ENCODE results near the gene ZBTB18. TPM values are rescaled to one million over a fixed set of nuclear protein-coding genes. Genes with fewer than 3 reads are reported as not detected.

The ZBTB18 gene
- total and polyA plus RNA-seq, 2 donors (not counting 1 experiment from before 2014, with no cell fraction given) = 38.4 to 130 TPM

GRCh38 chr1:244048256-244049161 lies 2.6 kb upstream of the ZBTB18 start:
- H4K20me1 ChIP-seq (ENCODE audit: control insufficient read depth, insufficient read depth, low read length, poor library complexity, severe bottlenecking) = peaks cover 4% of the 10 kb centered on the region
- H3K4me1 Mint-ChIP-seq = peaks cover 19% of the 10 kb centered on the region
- intact Hi-C loops (cut with micrococcal nuclease) = loop anchor here (1.0 to 10.0 kb wide), 7 partner anchors 27 to 793 kb away; partner anchors contain the start of genes CEP170, COX20 and DESI2
- H3K9me3 Mint-ChIP-seq (ENCODE audit: insufficient read depth) = no peaks in the 10 kb centered on the region
- peaks cover 41% of the 10 kb centered on the region for H3K79me2 ChIP-seq (ENCODE audit: control insufficient read depth, insufficient read depth, low read length)
- no peak overlapping the region for H3K9ac ChIP-seq (ENCODE audit: low read length)
- peak overlapping the region in 3 of 5 experiments; percentile 71 to 91 (median 80) for H3K4me3 ChIP-seq (ENCODE audit: control extremely low read depth in 1 of 5, extremely low read depth in 1 of 5, insufficient read depth in 1 of 5, low read depth in 2 of 5, low read length in 4 of 5)
- no peaks in the 10 kb centered on the region for H3K27me3 ChIP-seq (replicated peaks in 1 of 4; ENCODE audit: control extremely low read depth in 1 of 4, control insufficient read depth in 3 of 4, insufficient read depth in 4 of 4, low read length in 3 of 4)
- ATAC-seq (ENCODE audit: low read depth) (peak; percentile 75), DNase-seq (peak; percentile 99)
- no peak overlapping the region for H2AFZ ChIP-seq (ENCODE audit: insufficient read depth, low read depth, low read length, poor library complexity, severe bottlenecking)
- CTCF ChIA-PET = interaction anchor here (1.1 to 2.4 kb wide), 4 partner anchors 26 to 225 kb away, joined by 3 to 9 read pairs (median 6); no protein-coding TSS in a partner anchor
- H3K4me3 Mint-ChIP-seq = peak overlapping the region; percentile 94
- H3K27ac ChIP-seq (ENCODE audit: low read length in 2 of 2) = peak overlapping the region in 1 of 2 donors; percentile 99
- H3K4me1 ChIP-seq (ENCODE audit: control insufficient read depth in 2 of 2, insufficient read depth in 2 of 2, low read length in 2 of 2) = peaks cover 31 to 44% of the 10 kb centered on the region in 2 donors
- WGBS (ENCODE audit: insufficient coverage) = under 1% methylated on average over 50 of the region's 109 CpGs
- H3K27ac Mint-ChIP-seq = peak overlapping the region; percentile 99
- no peaks in the 10 kb centered on the region for H3K36me3 ChIP-seq (replicated peaks in 1 of 2; ENCODE audit: control extremely low read depth in 1 of 2, control insufficient read depth in 1 of 2, extremely low read depth in 1 of 2, insufficient read depth in 2 of 2, low read length in 1 of 2)
- no peaks in the 10 kb centered on the region for H3K27me3 Mint-ChIP-seq
- H3K9me3 ChIP-seq (ENCODE audit: control extremely low read depth in 1 of 3, control insufficient read depth in 2 of 3, insufficient read depth in 1 of 3, low read length in 2 of 3) = no peaks in the 10 kb centered on the region
- POLR2A ChIA-PET = interaction anchor here (0.6 to 3.5 kb wide), 16 partner anchors 27 to 793 kb away, joined by 3 to 47 read pairs (median 4); partner anchors contain the start of genes AKT3, CEP170 and SDCCAG8
- TF ChIP-seq CTCF (IDR thresholded peaks at IDR 0.05) = no peak
- no peak overlapping the region for H3K4me2 ChIP-seq (replicated peaks; ENCODE audit: low read depth, low read length, poor library complexity, severe bottlenecking)

All from B cell (primary cell).